Suprapubic skin (tissue), 3 donors: ENCODE results near the gene KRTAP10-7.

Source experiments
- CTCF ChIP-seq, 2 donors: fragments of 200-600 bp in 1 of 2; fragments of 450-650 bp in 1 of 2; sonication (generic) in 1 of 2; IDR thresholded peaks; one replicate each; pipeline ENCODE4 v1.5.1; 2016 to 2019; ENCODE audit warnings: antibody characterized with exemption in 2 of 2, mild to moderate bottlenecking in 1 of 2, moderate library complexity in 1 of 2
- POLR2A ChIP-seq, 2 donors: fragments of 450-650 bp; IDR thresholded peaks; one replicate each; pipeline ENCODE4 v1.6.1; 2017; ENCODE audit warnings: antibody characterized with exemption in 2 of 2, mild to moderate bottlenecking in 2 of 2, moderate library complexity in 2 of 2

GRCh38 chr21:44579056-44579832 lies 21.2 kb upstream of the KRTAP10-7 start:
- TF ChIP-seq POLR2A (IDR thresholded peaks at IDR 0.05): no peak
- no peak for TF ChIP-seq CTCF (IDR thresholded peaks at IDR 0.05)
